NCI-H524 (cell line): ENCODE results near the gene HNRNPH1.
A peak's percentile ranks its signal among the peaks of the same experiment; 100 is the strongest.

Source experiments
- DNase-seq, 2 experiments: peaks; one replicate each; lab custom pipeline; 2025; lab: John Stamatoyannopoulos, UW

Gene HNRNPH1

DNA sequence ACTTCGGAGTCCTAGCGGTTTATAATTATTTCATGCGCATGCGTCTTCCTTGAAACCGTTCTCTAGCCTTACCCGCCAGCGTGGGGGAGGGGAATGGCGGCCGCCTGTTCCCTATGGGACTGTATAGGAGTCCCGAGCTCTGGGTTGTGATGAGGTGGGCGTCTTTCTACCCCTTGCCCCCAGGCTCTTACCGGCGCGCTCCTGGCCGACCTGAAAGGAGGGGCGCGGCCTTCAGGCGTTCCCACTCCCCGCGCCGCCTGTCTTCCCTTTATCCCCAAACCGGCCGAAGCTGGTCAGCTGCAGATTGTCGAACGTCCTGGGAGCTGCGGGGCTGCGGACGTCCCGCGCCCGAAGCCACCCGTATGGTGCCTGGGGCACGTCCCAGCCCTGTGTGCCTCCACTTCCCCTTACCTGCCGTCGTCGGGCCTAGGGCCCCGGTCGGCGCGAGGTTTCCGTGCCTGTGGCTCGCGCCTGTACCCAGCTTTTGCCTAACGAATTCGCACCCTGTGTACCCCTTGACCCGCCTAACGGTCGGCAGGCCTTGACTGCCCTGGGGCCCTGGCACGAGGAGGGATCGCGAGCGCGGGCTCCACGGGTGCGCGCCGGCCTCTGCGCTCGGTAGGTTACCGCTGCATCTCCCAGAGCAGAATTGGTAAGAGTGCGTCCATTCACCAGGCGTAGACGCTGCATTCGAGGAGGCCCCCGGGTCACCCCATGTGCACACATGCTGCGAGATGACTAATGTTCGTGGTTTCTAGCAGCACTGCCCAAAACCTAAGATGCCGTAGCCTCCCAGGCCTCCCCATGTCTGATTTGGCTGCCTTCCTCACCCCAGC, 653 bp upstream of the HNRNPH1 start:
- no peak for DNase-seq

DNA sequence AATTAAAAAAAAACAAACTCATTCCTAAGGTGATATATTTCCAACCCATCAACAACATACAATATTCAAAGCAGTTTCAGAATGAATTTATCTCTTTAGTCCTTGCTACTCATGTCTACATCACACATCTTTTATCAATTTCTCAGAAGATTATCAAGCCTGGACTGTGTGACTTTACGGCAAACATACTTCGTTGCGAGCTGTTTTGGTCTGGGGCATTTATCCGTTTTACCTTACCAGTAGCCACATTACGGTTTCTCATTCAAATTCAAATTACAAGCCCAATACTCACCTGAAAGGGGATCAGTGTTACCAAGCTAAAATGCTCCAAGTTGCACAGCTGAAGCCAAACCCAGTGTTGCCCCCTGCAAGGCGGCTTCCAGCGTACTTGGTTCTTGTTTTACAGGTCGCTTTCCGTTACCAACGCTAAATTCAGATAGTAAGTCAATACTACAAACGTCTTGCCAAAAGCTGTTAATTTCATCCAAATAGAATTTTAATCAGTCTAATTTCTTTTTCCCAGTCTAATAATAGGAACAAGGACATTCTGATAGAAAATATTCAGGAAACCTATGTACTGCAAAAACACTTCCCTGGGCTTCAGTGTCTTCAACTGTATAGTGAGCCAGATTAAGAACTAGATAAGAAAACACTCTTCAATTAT, 1.8 kb downstream of the HNRNPH1 start:
- DNase-seq, result no peak

DNA sequence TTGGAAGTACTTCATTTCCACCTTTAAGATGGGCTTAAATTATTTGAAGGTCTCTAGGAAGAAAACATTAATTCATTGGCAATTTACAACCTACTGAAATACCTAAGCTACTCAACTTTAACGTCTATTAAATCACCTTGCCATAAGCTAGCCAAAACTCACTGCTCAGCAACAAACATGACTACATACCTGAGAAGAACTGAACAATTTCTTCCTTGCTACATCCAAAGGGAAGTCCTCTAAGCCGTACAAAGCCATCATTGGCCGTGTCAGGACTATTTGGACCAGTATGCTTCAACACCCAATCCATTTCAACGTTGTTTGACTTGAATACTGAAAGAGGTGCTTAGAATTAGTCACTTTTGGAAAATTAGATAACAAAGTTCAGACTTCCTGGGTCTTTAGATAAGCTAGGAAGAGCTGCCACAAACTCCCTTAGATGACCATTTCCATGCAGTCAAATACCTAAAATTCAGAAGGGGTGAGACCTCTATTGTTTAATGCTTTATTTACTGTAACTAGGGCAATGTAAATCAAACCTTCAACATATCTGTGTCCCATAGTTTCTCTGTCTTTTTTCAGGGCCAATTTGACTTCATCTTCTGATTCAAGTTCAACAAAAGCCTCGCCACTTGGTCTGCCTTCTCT, 2.6 kb downstream of the HNRNPH1 start:
- no peak for DNase-seq

DNA sequence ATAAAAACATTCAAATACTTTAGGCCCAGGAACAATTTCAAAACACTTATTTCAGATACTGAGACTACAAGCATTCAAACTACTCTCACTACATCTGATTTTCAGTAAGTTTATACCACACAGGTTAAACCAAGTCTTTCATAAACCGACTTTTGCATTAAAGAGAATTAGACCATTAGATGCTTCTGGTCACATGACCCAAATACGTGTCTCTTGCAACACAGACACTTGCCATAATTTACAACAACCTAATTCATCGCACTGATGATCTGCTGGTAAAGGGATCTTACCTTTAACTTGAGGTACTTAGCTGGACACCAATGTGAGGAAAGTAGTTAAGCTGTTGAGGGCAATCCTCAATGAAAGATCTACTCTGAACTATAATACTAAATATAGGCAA, 3.2 kb downstream of the HNRNPH1 start:
- no peak for DNase-seq

DNA sequence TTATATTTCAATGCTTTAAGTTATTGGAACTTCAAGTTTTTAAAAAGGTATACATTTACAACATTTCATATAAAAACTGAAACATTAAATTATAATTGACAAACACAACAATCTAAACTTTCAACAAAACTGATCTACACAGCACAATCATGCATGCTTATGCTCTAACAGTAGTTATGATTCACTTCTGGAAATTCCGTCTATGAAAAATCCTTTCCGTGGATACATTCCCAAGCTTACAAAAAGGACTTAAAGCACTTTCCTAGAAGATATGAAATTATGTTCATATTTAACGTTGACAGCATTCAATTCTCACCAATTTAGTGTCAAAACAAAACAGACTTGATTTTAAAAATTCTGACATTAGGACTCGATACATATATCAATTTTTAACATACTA, 3.7 kb downstream of the HNRNPH1 start:
- DNase-seq, result no peak

DNA sequence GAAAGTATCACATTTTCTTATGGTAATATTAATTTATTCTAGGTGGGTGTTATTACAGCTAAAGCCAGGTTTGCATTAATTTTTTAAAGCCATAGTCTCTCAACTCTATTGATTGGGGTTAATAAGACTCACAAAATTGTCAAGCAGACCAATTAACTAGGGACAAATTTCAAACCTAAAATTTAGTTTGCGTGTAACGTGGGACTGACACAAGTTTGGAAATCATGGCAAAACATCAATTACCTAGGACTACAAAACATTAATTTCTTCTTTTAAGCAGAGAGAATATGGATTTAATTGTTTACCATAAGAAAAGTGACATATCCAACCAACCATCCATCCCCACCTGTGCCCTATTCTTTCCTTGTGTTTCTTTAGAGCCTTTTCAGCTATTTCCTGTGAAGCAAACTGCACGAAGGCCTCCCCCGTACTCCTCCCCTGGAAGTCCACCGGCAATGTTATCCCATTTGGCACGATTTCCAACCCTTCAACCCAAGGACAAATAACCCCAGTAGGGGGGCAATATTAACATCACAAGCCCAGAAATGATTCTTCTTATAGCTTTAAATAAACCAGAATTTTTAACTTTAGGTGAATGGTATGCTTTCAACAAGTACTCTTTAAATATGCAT, 4.4 kb downstream of the HNRNPH1 start:
- DNase-seq, result no peak

DNA sequence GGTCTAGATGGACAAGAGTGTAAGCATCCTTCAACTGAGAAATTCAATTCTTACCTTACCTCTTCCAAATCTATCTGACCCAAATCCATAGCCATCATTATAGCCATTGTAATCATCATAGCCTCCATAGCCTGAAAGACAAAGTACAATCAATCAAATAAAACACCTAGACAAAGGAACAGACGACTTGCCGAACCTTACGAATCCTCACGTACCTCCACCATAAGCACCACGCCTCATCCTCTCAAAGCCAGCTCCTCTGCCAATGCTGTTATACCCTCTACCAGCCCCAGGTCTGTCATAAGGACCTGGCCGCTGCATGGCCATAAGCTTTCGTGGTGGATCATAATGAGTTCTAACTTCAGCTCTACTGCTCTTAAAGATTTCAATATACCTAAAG, 5.5 kb downstream of the HNRNPH1 start:
- DNase-seq, result no peak

DNA sequence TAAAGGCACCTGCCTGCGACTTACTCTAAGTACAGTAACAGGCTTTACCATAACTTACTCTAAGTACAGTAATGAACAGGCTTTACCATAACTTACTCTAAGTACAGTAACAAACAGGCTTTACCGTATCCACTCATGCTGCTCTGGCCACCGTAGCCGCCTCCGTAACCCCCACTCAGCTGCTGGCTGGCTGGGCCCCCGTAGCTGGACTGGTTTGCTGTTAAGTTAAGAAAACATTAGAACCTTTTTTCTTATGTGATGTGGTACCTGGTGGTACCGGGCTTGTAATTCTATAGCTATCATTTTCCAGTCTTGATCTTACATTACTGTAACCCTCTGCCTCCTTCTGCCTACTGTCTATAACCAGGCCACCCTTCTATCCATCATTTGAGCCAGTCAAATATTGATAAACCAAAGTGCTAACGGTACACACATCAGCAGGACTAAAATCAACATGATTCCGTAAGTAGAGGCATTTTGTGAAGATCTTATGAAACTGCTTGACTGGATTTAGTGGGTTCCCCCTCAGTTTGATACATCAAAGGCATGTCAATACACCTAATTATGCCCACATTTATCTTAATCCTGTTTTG, 7.4 kb downstream of the HNRNPH1 start:
- DNase-seq, result no peak

DNA sequence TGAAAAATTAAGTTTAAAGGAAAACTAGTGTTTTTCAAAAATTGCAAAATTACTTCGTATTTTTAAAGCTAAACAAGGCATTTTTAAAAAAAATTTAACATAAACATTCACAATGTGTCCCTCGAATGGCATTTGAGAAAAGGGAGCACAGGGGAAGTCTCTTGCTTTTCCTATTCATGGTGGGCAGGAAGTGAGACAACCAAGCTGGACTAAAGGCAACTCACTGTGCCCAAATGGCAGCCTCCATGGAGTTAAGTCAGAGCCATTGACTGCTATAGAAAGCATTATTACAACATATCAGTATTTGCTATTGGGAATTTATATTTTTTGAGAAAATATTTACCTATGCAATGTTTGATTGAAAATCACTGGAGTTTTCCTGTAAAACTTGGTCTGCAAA, 8.3 kb downstream of the HNRNPH1 start:
- DNase-seq, result no peak

DNA sequence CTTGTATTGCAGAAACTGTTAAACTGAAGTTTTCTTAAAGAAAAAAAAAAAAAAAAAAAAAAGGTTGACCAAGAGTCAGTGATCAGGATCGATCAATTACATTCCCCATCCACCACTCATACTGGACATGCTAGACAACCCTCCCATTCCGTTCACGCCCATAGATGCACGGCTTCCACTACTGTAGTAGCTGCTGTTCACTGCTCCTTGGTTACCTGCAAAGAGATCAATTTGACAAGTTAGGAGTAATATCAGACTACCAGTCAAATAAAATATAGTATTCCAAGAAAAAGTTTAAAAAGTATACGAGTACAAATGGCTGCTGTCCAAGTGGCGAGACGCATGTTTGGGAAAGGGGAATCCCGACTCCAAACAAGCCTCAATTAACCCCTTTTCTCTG, 8.7 kb downstream of the HNRNPH1 start:
- no peak for DNase-seq

DNA sequence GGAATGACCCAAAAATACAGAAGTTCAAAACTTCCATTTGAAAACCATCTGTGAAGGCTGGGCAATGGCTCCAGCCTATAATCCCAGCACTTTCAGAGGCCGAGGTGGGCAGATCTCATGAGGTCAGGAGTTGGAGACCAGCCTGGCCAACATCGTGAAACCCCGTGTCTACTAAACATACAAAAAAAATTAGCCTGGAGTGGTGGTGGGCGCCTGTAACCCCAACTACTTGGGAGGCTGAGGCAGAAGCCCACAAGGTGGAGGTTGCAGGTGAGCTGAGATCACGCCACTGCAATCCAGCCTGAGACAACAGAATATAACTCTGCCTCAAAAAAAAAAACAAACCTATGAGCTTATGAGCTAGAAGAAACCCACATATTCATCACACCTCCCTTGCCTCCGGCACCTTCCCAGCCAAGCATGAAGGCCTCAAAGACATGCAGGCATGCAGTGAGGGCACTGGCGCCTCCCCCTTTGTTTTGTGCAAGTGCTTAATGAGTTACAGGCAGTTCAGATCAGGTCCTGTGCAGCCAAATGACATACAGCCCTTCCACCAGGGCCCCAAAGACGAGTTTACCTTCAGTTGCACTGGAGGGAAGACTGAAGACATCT, 9.9 kb downstream of the HNRNPH1 start:
- DNase-seq, result no peak

DNA sequence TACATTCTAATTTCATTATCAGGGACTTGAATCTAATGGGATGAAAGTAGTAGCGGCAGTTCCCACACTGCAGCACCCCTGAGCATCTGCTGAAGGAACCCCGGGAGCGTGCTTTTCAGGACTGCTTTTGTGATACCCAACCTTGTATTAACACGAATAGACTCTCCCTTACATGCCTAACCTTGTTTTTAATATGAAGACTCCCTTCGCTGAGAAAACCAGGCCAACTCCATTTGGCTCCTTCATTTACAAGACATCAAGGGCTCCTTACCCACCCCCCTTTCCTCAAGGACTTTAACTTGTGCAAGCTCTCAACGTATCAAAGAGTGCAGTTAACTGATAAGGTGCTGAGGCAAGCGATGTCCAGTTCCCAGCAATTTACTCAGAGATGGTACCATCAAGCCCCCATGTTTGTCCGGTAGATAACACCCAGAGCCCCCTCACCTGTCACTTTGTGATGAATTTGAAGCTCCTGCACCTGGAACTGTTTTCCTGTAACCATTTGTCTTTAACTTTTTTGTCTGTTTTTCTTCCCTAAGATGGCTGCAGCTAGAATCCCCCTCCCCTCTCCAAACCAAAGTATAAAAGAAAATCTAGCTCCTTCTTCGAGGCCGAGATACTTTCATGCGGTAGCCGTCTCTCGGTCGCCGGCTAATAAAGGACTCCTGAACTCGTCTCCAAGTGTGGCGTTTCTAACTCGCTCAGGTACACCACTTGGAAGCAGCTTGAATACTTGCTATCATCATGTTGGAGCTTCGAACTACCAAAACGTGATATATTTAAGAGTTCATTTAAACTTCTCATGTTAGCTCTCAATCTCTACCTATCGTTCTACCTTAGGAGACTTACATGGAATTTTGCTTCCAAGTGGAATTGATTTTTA, 10.7 kb downstream of the HNRNPH1 start:
- DNase-seq, result peak in 1 of 2 experiments; percentile 12

DNA sequence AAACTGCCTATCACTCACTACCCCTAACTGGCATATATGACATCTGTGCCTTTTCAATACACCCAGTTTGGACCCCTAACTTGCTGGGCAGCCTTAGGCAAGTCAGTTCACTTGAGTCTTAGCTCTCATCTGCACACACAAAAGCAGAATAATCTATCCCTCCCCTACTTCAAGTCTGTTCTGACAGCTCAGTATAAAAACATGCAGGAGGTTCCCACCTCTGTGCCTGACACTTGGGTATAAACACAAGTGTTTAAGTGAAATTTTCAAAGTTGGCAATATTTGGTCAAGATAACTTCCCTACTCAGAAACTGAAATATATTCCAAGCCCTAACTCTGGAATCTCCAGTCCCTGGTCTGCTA, 12.6 kb downstream of the HNRNPH1 start:
- no peak for DNase-seq

DNA sequence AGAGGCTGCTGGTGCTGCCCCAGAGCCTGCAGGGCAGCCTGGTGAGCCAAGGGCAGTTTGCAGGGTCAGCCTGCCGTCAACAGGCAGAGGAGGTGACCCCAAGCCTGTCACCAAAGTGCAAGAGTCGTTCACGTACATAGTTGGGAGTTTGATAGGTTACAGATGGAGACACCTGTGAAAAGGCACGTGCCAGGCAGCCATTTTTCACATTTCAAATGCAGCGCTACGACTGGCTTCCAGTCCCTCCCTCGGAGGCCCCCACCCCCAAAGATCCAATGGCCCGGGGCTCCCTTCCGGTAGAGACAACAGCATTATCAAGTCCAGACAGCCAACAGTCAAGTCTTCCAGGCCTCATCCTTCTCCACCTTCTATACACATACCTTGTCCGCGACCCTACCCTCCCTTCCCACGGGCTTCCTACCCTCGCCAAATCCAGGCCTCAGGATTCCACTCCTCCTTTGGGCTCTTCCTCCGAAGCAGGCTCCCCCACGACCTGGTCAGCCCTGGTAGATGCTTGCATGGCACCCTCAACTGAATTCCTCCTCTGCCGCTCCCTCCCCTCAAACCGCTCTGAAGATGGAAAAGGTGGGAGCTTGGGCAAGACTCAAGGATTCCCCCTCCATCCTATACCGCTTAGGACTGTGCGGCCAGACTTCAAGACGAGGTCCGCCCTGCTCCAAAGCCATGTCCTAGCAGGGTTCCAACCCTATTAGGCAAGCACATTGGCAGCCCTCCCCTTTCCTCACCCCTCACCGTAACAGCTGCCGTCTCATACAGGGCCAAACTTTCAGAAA, 13.2 kb downstream of the HNRNPH1 start:
- DNase-seq, result no peak

DNA sequence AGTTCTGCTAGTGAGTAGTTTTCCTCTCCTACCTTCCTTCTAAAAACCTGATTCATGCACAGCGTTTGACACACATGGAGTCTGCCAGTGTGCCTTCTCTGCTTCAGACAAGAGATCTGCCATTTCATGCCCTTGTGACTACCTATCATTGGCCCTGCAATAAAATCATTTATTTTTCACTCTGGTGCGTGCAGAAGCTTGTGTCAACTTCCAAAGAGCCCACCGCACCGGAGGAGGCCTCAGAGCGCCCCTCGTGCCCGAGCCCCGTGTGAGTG, 13.7 kb downstream of the HNRNPH1 start:
- DNase-seq, result no peak

DNA sequence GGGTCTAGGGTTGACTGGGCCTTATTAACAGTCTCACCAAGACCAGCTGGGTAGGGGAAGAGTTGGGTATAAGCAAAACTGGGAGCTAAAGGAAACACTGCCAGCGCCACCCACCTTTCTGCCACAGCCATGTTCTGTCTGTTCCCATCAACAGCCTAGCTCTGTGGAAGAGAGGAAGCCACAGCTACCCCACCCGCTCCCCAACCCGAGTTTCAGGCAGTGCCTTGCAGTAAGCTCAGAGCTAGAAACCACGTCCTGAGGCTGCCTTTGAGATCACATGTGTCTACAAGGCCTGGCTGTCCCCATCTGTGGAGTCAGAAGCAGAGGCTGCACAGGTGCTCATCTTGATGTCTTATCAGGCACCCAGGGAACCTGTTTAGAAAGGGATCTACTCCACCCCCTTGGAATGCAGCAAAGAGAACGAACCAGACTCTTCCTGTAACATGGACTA, 15.3 kb downstream of the HNRNPH1 start:
- DNase-seq, result peak in 1 of 2 experiments; percentile 49

DNA sequence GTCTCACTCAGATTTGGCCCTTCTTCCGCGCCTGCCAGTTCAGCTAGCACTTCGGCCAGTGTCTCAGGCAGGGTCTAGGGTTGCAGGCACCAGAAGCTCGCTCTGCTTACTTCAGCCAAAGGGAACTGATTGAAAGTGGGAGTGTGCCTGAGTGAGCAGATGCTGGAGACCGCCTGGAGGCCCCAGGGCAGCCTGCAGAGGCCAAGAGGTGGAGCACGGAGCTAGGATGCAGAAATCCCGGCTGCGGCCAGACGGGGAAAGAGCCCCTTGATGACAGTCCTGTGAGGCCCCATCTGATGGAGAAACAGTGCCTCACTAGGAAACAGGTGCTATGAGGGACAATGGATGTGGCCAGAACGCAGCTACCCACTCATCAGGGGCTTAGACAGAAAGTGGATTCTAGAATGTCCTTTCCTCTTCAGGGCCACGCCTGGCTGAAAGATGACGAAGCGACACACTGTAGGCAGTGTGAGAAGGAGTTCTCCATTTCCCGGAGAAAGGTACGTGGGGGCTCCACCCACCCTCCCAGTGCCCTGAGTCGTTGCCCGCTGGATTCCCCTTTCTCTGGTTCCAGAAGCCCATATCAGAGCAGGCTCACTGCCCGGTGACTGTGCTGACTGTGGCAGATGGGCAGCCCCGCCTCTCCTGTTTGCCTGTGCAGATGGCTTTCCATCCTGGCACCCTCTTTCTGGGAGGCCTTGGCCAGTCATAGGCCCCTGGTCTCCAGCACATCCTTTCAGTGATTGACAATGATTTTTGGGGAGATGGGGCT, 16.1 kb downstream of the HNRNPH1 start:
- DNase-seq, result peak; percentile 66 to 85

DNA sequence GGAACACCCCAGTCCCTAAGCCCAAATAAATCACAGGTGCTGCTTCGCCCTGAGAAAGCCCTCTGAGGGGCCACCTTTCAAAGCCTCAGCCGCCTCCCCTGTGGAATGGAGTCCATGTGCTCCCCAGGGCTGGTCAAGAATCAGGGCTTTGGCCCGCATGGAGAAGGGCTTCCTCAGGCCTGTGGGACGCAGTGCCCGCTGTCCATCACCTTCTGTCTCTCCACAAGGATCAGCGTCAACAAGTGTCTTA, 16.6 kb downstream of the HNRNPH1 start:
- DNase-seq, result no peak

DNA sequence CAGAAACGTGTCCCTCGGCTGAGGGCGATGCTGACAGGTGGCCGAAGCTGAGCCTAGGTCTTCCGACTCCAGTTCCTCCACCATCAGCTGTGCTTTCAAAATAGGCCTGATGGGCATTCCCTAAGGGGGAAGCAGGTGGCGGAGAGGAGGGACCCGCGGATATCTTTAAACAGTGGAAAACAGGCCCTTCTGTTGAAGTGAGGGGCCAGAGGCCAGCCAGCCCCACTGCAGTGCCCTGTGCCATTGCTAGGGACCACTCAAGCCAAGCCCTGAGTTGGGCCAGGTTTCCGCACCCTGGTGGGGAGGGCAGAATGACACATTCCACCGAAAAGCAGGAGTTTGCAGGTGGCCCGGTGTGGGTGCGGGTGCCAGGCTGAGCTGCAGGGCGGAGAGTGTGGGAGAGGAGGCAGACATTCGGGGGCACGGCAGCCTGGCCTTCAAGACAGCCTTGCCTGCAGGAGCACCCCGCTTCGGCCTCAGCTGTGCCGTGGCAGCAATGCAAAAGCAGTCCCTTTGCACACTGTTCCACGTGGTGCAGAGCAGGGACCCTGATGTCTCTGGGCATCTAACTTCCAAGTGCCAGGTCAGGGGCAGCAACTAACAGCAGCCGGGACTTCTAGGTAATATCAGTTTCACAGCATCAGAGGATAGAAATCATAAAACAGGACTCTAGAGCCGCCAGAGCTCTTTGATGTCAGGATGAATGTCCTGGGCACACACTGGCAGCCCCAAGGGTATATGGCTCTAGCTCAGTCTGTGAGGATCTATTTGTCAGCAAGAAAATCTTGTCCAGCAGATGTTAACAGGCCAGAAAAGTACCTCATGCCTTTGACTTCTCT, 17.2 kb downstream of the HNRNPH1 start:
- peak in 1 of 2 experiments; percentile 53 for DNase-seq
